GM10248 (cell line): ENCODE measurements around the gene RRAS.
A peak's percentile ranks its signal among the peaks of the same experiment; 100 is the strongest.

ENCODE experiments used
- CTCF ChIA-PET: fragments of 300-600 bp; sonication (Branson Sonifier 250); formaldehyde crosslinking; extraction: SDS; loops from one replicate; lab custom pipeline; 2021; ENCODE audit warnings: antibody characterized with exemption; lab: Yijun Ruan, JAX
- POLR2A ChIA-PET: fragments of 350-650 bp; sonication (Branson Sonifier 250); formaldehyde crosslinking; extraction: SDS; loops from one replicate; lab custom pipeline; 2020; ENCODE audit warnings: antibody characterized with exemption; lab: Yijun Ruan, JAX
- DNase-seq: peaks from one replicate; pipeline ENCODE4 v3.0.0; 2012; ENCODE audit errors: extremely low spot score
- CTCF ChIP-seq: IDR thresholded peaks from 2 replicates; pipeline ENCODE4 v1.5.1; 2012; ENCODE audit warnings: mild to moderate bottlenecking, low read depth; ENCODE audit errors: extremely low read depth, missing control alignments, control extremely low read depth

The RRAS gene

GRCh38 chr19:49681830-49682229, 41.9 kb upstream of the RRAS start:
- POLR2A ChIA-PET: interaction anchor here (0.6 kb wide), 1 partner anchor 187 kb away, joined by 4 read pairs; no protein-coding TSS in a partner anchor
- CTCF ChIA-PET: interaction anchor here (1.1 to 1.9 kb wide), 5 partner anchors 10 to 173 kb away, joined by 4 to 11 read pairs (median 5); no protein-coding TSS in a partner anchor
- DNase-seq: no peak
- no peak for TF ChIP-seq CTCF

DNA sequence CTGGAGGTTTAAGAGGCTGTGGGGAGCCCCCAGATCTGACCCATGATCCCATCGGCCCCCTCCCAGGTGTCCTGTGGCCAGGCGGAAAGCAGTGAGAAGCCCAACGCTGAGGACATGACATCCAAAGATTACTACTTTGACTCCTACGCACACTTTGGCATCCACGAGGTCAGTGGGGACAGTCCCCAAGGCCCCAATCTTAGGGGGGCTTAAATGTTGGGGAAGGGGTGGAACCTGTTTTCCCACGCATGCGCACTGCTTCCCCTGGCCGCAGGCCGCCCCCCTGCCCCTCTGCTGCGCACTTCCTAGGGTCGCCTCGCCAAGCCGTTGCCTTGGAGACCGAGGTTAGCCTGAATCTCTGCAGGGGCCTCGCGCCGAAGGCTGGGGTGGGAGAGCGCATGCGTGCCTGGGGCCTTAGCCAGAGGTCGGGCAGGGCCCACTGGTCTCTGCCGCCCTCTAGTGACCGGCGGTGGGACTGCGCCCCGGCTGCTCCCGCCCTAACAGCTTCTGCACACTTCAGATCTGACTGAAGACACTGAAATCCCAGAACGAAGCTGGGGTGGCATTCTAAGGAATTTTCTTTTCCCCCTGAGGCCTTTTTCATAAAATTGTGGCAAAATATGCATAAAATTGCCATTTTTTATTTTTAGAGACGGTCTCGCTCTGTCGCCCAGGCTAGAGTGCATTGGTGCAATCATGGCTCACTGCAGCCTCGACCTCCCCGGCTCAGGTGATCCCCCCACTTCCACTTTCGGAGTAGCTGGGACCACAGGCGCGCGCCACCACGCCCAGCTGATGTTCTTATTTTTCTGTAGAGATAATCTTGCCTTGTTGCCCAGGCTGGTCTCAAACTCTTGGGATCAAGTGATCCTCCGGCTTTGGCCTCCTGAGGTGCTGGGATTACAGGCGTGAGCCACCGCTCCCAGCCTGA, 40.7 kb upstream of the RRAS start:
- peak; percentile 94 for DNase-seq
- POLR2A ChIA-PET: interaction anchor here (0.6 kb wide), 1 partner anchor 641 kb away, joined by 9 read pairs; no protein-coding TSS in a partner anchor
- peak; percentile 99 for TF ChIP-seq CTCF
- CTCF ChIA-PET: interaction anchor here (0.6 to 1.9 kb wide), 18 partner anchors 9 to 687 kb away, joined by 3 to 11 read pairs (median 4); partner anchors contain the start of genes BCL2L12, CPT1C, IRF3 and RCN3

DNA sequence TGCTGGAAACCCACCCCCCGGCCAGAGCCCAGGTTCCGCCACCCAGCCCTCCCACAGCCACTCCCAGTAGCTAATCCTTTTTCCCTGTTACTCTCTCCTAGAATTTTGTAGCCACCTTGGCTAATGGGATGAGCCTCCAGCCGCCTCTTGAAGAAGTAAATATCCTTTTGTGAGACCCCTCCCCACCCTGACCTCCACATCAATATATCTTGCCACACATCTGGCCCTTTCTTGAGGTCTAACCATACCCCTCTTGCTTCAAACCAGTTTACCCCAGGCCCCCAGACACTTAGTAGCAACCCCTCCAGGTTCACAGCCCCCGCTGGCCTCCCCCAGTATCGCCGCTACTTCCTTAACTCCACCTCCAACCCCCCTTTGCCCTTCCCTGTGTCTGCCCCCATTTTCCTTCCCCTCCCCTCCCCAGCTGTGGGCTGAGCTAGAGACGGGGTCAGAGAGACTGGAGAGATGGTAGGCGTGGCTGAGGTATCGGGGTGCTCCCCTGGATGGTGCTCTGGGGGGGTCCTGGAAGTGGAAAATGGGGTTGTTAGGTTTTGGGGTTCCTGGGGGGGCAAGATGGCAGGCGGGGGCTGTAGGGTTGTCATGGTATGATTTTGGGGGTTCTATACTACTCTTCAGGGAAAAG, 39.9 kb upstream of the RRAS start:
- TF ChIP-seq CTCF: no peak
- ChIA-PET POLR2A (interaction anchor here (0.6 to 1.4 kb wide), 2 partner anchors 204 to 642 kb away, joined by 3 to 9 read pairs; no protein-coding TSS in a partner anchor), CTCF (interaction anchor here (0.6 to 12.4 kb wide), 9 partner anchors 20 to 688 kb away, joined by 3 to 83 read pairs (median 5); partner anchors contain the start of gene RRAS)
- DNase-seq: no peak

DNA sequence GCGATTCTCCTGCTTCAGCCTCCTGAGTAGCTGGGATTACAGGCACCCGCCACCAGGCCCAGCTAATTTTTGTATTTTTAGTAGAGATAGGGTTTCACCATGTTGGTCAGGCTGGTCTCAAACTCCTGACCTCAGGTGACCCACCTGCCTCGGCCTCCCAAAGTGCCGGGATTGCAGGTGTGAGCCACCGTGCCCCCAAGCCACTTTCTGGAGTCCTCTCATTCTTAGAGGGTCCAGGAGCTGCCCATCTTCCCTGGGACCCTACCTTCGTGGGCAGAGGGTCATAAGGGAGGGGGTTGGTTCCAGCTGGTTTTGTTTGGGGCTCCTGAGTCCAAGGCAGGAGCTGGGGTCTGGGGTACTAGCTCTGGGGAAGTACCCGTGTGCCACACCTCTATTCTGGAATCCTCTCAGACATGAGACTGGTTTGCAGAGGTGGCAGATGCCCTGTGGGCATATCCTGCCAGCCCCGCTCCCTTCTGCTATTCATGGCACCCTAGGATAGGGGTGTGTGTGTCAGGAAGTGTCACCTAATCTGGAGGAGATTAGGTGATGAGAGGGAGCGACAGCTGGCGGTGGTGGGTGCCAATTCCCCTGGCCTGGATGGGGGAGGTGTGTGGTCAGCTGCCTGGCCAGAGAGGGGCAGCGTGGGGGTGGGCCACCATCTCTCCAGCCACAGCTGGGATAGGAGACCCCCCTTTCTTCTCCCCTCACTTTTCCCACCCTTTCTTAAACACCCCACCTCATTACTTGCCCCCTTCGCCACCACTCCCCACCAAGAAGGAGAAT, 39.2 kb upstream of the RRAS start:
- no peak for TF ChIP-seq CTCF
- CTCF ChIA-PET: interaction anchor here (0.7 to 12.4 kb wide), 15 partner anchors 19 to 223 kb away, joined by 3 to 83 read pairs (median 4); partner anchors contain the start of genes FLT3LG and RRAS
- DNase-seq: no peak
- POLR2A ChIA-PET: interaction anchor here (1.0 to 1.4 kb wide), 2 partner anchors 37 to 203 kb away, joined by 3 read pairs; partner anchors contain the start of gene SCAF1

DNA sequence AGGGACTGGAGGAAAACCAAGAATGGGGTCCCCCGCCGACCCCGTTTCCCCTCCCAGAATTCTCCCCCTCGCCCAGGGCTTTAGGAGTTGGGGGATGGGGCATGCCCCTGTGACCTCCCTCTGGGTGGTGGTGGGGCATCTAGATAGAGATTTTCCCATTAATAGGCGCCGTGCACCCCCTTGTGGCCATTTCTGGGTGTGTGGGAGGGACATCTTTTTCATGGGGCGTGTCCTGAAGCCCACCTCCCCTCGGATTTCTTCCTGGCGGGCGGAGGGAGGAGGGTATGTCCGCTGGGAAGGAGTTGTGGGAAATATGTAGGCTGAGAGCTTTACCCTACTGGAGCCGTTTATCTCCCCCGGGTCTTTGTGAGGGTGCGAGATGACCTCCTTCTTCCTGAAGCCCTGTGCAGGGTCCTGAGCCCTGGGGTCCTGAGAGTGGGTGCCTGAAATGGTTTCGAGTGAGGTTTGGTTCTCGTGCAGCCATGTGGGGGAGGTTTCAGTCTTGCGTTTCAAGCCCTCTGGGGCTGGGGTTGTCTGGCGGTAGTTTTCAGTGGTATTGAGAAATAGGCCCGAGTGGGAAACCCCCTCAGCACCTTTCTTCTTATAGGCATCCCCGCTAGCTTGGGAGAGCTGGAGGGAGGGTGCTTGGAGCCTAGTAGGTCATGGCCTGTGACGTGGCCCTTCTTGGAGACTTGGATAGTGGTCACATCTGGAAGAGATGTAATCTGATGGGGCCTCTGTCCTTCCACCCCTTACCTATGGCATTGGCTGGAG, 38.1 kb upstream of the RRAS start:
- peak; percentile 72 for DNase-seq
- peak; percentile 53 for TF ChIP-seq CTCF
- ChIA-PET POLR2A (interaction anchor here (1.0 to 1.4 kb wide), 2 partner anchors 36 to 202 kb away, joined by 3 read pairs; partner anchors contain the start of gene SCAF1), CTCF (interaction anchor here (0.8 to 12.4 kb wide), 11 partner anchors 12 to 208 kb away, joined by 3 to 83 read pairs (median 4); partner anchors contain the start of genes FLT3LG and RRAS)
